ENCODE results near the gene MYL5. TPM values are rescaled to one million over a fixed set of nuclear protein-coding genes. Genes with fewer than 3 reads are reported as not detected.
A peak's percentile ranks its signal among the peaks of the same experiment; 100 is the strongest.

The MYL5 gene
- total and polyA plus RNA-seq, 2 of the 13 experiments (the other 11 are each of a cell fraction or from before 2014, with no cell fraction given): 6.5 to 16.0 TPM

GRCh38 chr4:700587-701264 is 26.4 kb downstream of the MYL5 start (continued):
- TF ChIP-seq, protein P1, sequence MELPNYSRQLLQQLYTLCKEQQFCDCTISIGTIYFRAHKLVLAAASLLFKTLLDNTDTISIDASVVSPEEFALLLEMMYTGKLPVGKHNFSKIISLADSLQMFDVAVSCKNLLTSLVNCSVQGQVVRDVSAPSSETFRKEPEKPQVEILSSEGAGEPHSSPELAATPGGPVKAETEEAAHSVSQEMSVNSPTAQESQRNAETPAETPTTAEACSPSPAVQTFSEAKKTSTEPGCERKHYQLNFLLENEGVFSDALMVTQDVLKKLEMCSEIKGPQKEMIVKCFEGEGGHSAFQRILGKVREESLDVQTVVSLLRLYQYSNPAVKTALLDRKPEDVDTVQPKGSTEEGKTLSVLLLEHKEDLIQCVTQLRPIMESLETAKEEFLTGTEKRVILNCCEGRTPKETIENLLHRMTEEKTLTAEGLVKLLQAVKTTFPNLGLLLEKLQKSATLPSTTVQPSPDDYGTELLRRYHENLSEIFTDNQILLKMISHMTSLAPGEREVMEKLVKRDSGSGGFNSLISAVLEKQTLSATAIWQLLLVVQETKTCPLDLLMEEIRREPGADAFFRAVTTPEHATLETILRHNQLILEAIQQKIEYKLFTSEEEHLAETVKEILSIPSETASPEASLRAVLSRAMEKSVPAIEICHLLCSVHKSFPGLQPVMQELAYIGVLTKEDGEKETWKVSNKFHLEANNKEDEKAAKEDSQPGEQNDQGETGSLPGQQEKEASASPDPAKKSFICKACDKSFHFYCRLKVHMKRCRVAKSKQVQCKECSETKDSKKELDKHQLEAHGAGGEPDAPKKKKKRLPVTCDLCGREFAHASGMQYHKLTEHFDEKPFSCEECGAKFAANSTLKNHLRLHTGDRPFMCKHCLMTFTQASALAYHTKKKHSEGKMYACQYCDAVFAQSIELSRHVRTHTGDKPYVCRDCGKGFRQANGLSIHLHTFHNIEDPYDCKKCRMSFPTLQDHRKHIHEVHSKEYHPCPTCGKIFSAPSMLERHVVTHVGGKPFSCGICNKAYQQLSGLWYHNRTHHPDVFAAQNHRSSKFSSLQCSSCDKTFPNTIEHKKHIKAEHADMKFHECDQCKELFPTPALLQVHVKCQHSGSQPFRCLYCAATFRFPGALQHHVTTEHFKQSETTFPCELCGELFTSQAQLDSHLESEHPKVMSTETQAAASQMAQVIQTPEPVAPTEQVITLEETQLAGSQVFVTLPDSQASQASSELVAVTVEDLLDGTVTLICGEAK (IDR thresholded peaks at IDR 0.05): no peak
- TF ChIP-seq, protein P1 (CRISPR knock-in tag; IDR thresholded peaks at IDR 0.05): no peak
- TF ChIP-seq POGZ (CRISPR knock-in tag; IDR thresholded peaks at IDR 0.05) (no peak), ZNF331 (CRISPR knock-in tag; IDR thresholded peaks at IDR 0.05) (no peak), ZEB1 (IDR thresholded peaks at IDR 0.05; ENCODE audit: insufficient replicate concordance, low read depth) (no peak), ZFX (CRISPR knock-in tag; IDR thresholded peaks at IDR 0.05; ENCODE audit: low read depth) (peak; percentile 70; the same call in 1 of the 2 replicates), BORCS8-MEF2B (CRISPR knock-in tag; IDR thresholded peaks at IDR 0.05) (0 out of 2 replicates have a peak, but pooled peaks have one; percentile 55), CC2D1A (CRISPR knock-in tag; IDR thresholded peaks at IDR 0.05) (no peak), ADNP (CRISPR knock-in tag; IDR thresholded peaks at IDR 0.05) (no peak), RARG (CRISPR knock-in tag; IDR thresholded peaks at IDR 0.05; ENCODE audit: low read depth) (no peak)
- TF ChIP-seq, protein P2, sequence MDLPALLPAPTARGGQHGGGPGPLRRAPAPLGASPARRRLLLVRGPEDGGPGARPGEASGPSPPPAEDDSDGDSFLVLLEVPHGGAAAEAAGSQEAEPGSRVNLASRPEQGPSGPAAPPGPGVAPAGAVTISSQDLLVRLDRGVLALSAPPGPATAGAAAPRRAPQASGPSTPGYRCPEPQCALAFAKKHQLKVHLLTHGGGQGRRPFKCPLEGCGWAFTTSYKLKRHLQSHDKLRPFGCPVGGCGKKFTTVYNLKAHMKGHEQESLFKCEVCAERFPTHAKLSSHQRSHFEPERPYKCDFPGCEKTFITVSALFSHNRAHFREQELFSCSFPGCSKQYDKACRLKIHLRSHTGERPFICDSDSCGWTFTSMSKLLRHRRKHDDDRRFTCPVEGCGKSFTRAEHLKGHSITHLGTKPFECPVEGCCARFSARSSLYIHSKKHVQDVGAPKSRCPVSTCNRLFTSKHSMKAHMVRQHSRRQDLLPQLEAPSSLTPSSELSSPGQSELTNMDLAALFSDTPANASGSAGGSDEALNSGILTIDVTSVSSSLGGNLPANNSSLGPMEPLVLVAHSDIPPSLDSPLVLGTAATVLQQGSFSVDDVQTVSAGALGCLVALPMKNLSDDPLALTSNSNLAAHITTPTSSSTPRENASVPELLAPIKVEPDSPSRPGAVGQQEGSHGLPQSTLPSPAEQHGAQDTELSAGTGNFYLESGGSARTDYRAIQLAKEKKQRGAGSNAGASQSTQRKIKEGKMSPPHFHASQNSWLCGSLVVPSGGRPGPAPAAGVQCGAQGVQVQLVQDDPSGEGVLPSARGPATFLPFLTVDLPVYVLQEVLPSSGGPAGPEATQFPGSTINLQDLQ (CRISPR knock-in tag; IDR thresholded peaks at IDR 0.05): no peak
- TF ChIP-seq, protein P3, sequence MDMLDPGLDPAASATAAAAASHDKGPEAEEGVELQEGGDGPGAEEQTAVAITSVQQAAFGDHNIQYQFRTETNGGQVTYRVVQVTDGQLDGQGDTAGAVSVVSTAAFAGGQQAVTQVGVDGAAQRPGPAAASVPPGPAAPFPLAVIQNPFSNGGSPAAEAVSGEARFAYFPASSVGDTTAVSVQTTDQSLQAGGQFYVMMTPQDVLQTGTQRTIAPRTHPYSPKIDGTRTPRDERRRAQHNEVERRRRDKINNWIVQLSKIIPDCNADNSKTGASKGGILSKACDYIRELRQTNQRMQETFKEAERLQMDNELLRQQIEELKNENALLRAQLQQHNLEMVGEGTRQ (IDR thresholded peaks at IDR 0.05; ENCODE audit: low read depth, low read length): no peak
- TF ChIP-seq, protein P3 (CRISPR knock-in tag; IDR thresholded peaks at IDR 0.05; ENCODE audit: borderline replicate concordance): no peak
- TF ChIP-seq, protein P4, sequence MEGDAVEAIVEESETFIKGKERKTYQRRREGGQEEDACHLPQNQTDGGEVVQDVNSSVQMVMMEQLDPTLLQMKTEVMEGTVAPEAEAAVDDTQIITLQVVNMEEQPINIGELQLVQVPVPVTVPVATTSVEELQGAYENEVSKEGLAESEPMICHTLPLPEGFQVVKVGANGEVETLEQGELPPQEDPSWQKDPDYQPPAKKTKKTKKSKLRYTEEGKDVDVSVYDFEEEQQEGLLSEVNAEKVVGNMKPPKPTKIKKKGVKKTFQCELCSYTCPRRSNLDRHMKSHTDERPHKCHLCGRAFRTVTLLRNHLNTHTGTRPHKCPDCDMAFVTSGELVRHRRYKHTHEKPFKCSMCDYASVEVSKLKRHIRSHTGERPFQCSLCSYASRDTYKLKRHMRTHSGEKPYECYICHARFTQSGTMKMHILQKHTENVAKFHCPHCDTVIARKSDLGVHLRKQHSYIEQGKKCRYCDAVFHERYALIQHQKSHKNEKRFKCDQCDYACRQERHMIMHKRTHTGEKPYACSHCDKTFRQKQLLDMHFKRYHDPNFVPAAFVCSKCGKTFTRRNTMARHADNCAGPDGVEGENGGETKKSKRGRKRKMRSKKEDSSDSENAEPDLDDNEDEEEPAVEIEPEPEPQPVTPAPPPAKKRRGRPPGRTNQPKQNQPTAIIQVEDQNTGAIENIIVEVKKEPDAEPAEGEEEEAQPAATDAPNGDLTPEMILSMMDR (CRISPR knock-in tag; IDR thresholded peaks at IDR 0.05): peak; percentile 76
